K562 (cell line): ENCODE data around the gene FAM234B. TPM values are rescaled to one million over a fixed set of nuclear protein-coding genes. Genes with fewer than 3 reads are reported as not detected.

Source experiments
- CHD7 ChIP-seq: fragments of 200-600 bp; sonication (generic); IDR thresholded peaks from one replicate; pipeline ENCODE4 v1.6.1; 2012; ENCODE audit warnings: mild to moderate bottlenecking, low read depth, low read length, inconsistent platforms
- GABPA ChIP-seq: fragments of 200-800 bp; sonication (Bioruptor generic); conservative IDR thresholded peaks from 2 replicates; pipeline ENCODE4 v1.6.1; 2016; ENCODE audit warnings: low read depth, missing genetic modification characterization, missing compliant biosample characterization
- MAFG ChIP-seq: fragments of 450-650 bp; conservative IDR thresholded peaks from 2 replicates; pipeline ENCODE4 v1.6.1; 2016; ENCODE audit warnings: missing genetic modification characterization, missing compliant biosample characterization
- NCOR1 ChIP-seq: fragments of 450-650 bp; IDR thresholded peaks from 2 replicates; pipeline ENCODE4 v1.6.1; 2016; ENCODE audit warnings: mild to moderate bottlenecking, moderate library complexity
- NFIC ChIP-seq: fragments of 450-650 bp; IDR thresholded peaks from 2 replicates; pipeline ENCODE4 v1.6.1; 2017; ENCODE audit warnings: mild to moderate bottlenecking, inconsistent platforms
- PML ChIP-seq: IDR thresholded peaks from 2 replicates; pipeline ENCODE4 v1.6.1; 2012; ENCODE audit warnings: low read length, inconsistent platforms
- PPARD ChIP-seq: fragments of 250-450 bp; sonication (Bioruptor Pico); IDR thresholded peaks from 2 replicates; pipeline ENCODE4 v1.8.0; 2022; ENCODE audit warnings: inconsistent platforms, mild to moderate bottlenecking, moderate library complexity
- PRDM10 ChIP-seq: fragments of 450-650 bp; IDR thresholded peaks from 2 replicates; pipeline ENCODE4 v1.6.1; 2018; ENCODE audit not compliant: partially characterized antibody
- PTBP1 ChIP-seq: fragments of 200-400 bp; formaldehyde crosslinking; IDR thresholded peaks from 2 replicates; pipeline ENCODE4 v1.6.1; 2017; ENCODE audit warnings: low read depth, low read length
- RBM34 ChIP-seq: fragments of 200-400 bp; formaldehyde crosslinking; IDR thresholded peaks from 2 replicates; pipeline ENCODE4 v1.6.1; 2018; ENCODE audit warnings: low read length, borderline replicate concordance; ENCODE audit not compliant: insufficient read depth
- RUNX1 ChIP-seq: sonication (generic); IDR thresholded peaks from 2 replicates; pipeline ENCODE4 v1.6.1; 2016; ENCODE audit warnings: antibody characterized with exemption, low read depth
- TCF7 ChIP-seq: sonication (generic); IDR thresholded peaks from 2 replicates; pipeline ENCODE4 v1.6.1; 2016; ENCODE audit warnings: antibody characterized with exemption, borderline replicate concordance
- ZBTB8A ChIP-seq: fragments of 450-650 bp; IDR thresholded peaks from 2 replicates; pipeline ENCODE4 v1.6.1; 2018; ENCODE audit warnings: mild to moderate bottlenecking, moderate library complexity; ENCODE audit not compliant: partially characterized antibody
- ZFP36 ChIP-seq: fragments of 150-350 bp; IDR thresholded peaks from 2 replicates; pipeline ENCODE4 v1.6.1; 2018; ENCODE audit warnings: low read length, low read depth; ENCODE audit not compliant: partially characterized antibody
- ZNF253 ChIP-seq: fragments of 250-450 bp; sonication (Bioruptor Pico); conservative IDR thresholded peaks from 2 replicates; pipeline ENCODE4 v1.6.1; 2021; ENCODE audit warnings: mild to moderate bottlenecking
- ZNF551 ChIP-seq: fragments of 250-450 bp; sonication (Bioruptor Pico); IDR thresholded peaks from 2 replicates; pipeline ENCODE4 v1.5.0; 2021; ENCODE audit warnings: mild to moderate bottlenecking, moderate library complexity
- polyA plus RNA-seq, 8 experiments: library from polyadenylated mRNA; depleted of rRNA in 4 of 8; stranded (reverse) in 5 of 8; unstranded in 3 of 8; fragments of >200 nt; fragmentation: Nextera tagmentation in 2 of 8; fragmentation: Illumina TruSeq in 1 of 8; extraction: Ambion mirVana in 2 of 8; extraction: Trizol in 1 of 8; gene quantifications; 2 replicates each; pipeline versions ENCODE4 v1.2.1 to v1.2.3, GENCODE V29; 2011 to 2014; ENCODE audit warnings: inconsistent platforms in 1 of 8, missing spikeins in 1 of 8
- total RNA-seq, 7 experiments: library from RNA; depleted of rRNA in 6 of 7; stranded (reverse); fragments of >200 nt in 6 of 7; fragmentation: Illumina TruSeq in 2 of 7; extraction: Trizol in 2 of 7; gene quantifications; 2 replicates each; pipeline versions ENCODE4 v1.2.1 to v1.2.3, GENCODE V29; 2011 to 2021; ENCODE audit warnings: low replicate concordance in 1 of 7

The FAM234B gene
- total and polyA plus RNA-seq, 9 of the 15 experiments (the other 6 are each of a cell fraction or from before 2014, with no cell fraction given): 1.00 to 4.3 (median 2.0) TPM

GRCh38 chr12:13061377-13061776 is 17.2 kb downstream of the FAM234B start (continued):
- TF ChIP-seq CHD7 (no peak), RUNX1 (no peak), NCOR1 (peak; percentile 86), MAFG (no peak), ZNF551 (CRISPR knock-in tag) (no peak), PML (peak; percentile 43; the same call in 1 of the 2 replicates), ZFP36 (peak; percentile 34), PTBP1 (no peak), RBM34 (no peak), PRDM10 (peak; percentile 70), ZBTB8A (no peak), NFIC (peak; percentile 75), TCF7 (no peak), ZNF253 (no peak), GABPA (no peak), PPARD (no peak)
